HG03558 (cell line): ENCODE results near the gene ASPHD2.

Experiments
- ATAC-seq: cut with Tn5 transposase; IDR thresholded peaks from one replicate; pipeline ENCODE4 v1.9.1; 2021; ENCODE audit warnings: moderate number of reproducible peaks; ENCODE audit not compliant: unreplicated experiment; ENCODE audit errors: extremely low read depth

The ASPHD2 gene

GRCh38 chr22:26470807-26471206 is 41.7 kb downstream of the ASPHD2 start:
- ATAC-seq = no peak

GRCh38 chr22:26471522-26471921 is 42.5 kb downstream of the ASPHD2 start:
- no peak for ATAC-seq

- ATAC-seq = no peak
Observed at GRCh38 chr22:26474682-26475081, 45.6 kb downstream of the ASPHD2 start.

- no peak for ATAC-seq
Observed at GRCh38 chr22:26476705-26477340, 47.8 kb downstream of the ASPHD2 start.

GRCh38 chr22:26477341-26477731 is 48.3 kb downstream of the ASPHD2 start:
- ATAC-seq = no peak

GRCh38 chr22:26479043-26479791 is 50.2 kb downstream of the ASPHD2 start:
- ATAC-seq = no peak

- no peak for ATAC-seq
Observed at GRCh38 chr22:26479792-26480610, 50.9 kb downstream of the ASPHD2 start.

- no peak for ATAC-seq
Observed at GRCh38 chr22:26480611-26480932, 51.5 kb downstream of the ASPHD2 start.

- no peak for ATAC-seq
Observed at GRCh38 chr22:26481112-26481693, 52.1 kb downstream of the ASPHD2 start.

- ATAC-seq = no peak
Observed at GRCh38 chr22:26481694-26482093, 52.6 kb downstream of the ASPHD2 start.

- no peak for ATAC-seq
Observed at GRCh38 chr22:26482161-26482560, 53.1 kb downstream of the ASPHD2 start.

GRCh38 chr22:26483043-26483438 is 54.0 kb downstream of the ASPHD2 start:
- ATAC-seq = no peak

GRCh38 chr22:26483439-26484359 is 54.6 kb downstream of the ASPHD2 start, which contains the start of the genes HPS4 and SRRD:
Gene HPS4 (minus strand): TSS chr22:26483783. CDS start chr22:26481762, 2,021 bp downstream.
Gene SRRD (plus strand): TSS chr22:26483877. CDS start chr22:26483891, 14 bp downstream.
- ATAC-seq = peak; percentile 36

GRCh38 chr22:26484360-26484706 is 55.3 kb downstream of the ASPHD2 start:
- ATAC-seq = no peak

- no peak for ATAC-seq
Observed at GRCh38 chr22:26485013-26485412, 56.0 kb downstream of the ASPHD2 start.

- ATAC-seq = no peak
Observed at GRCh38 chr22:26485806-26486390, 56.8 kb downstream of the ASPHD2 start.

- ATAC-seq = no peak
Observed at GRCh38 chr22:26486394-26486793, 57.3 kb downstream of the ASPHD2 start.

- ATAC-seq = no peak
Observed at GRCh38 chr22:26487996-26488395, 58.9 kb downstream of the ASPHD2 start.

GRCh38 chr22:26489447-26490036 is 60.5 kb downstream of the ASPHD2 start:
- no peak for ATAC-seq
